ENCODE data around the gene CACNA1C. TPM values are rescaled to one million over a fixed set of nuclear protein-coding genes. Genes with fewer than 3 reads are reported as not detected.

CACNA1C gene
- total RNA-seq, 4 donors from 2014 or later: 1.4 to 3.7 (median 2.2) TPM

DNA sequence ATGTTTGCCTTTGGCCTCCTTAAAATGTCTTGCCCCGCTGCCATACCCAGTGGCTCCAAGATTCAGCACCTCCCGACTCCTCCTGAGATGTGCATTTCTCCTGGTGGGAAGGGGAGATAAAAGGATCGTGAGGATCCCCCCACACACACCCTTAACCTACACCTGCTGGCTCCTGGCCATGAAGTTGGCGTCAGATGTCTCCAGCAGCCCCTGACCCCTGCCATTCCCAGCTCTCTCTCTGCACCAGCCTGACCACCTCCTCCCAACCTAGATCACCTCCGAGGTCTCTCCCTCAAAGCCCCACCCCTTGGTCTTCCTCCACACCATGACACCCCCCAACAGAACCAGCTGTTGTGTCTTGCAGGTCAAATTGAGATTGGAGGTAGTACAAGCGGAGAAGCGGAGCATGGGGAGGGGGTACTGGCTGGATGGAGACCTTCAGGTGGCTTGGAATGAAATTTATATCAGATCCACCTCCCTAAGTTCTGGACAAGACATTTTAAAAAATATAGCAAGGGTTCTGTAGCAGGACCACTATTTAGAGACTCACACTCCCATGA, 590.9 kb downstream of the CACNA1C start:
- no peaks in the 10 kb centered on the region for H3K27me3 ChIP-seq
- no peak overlapping the region for H3K4me3 ChIP-seq
- H3K36me3 ChIP-seq: no peaks in the 10 kb centered on the region
- no peaks in the 10 kb centered on the region for H3K9me3 ChIP-seq
- no peak for DNase-seq (ENCODE audit: low spot score in 2 of 2)
- peaks cover 19% of the 10 kb centered on the region for H3K4me1 ChIP-seq
- 95% methylated on average over 7 of the region's 7 CpGs for WGBS
- TF ChIP-seq, protein P1, sequence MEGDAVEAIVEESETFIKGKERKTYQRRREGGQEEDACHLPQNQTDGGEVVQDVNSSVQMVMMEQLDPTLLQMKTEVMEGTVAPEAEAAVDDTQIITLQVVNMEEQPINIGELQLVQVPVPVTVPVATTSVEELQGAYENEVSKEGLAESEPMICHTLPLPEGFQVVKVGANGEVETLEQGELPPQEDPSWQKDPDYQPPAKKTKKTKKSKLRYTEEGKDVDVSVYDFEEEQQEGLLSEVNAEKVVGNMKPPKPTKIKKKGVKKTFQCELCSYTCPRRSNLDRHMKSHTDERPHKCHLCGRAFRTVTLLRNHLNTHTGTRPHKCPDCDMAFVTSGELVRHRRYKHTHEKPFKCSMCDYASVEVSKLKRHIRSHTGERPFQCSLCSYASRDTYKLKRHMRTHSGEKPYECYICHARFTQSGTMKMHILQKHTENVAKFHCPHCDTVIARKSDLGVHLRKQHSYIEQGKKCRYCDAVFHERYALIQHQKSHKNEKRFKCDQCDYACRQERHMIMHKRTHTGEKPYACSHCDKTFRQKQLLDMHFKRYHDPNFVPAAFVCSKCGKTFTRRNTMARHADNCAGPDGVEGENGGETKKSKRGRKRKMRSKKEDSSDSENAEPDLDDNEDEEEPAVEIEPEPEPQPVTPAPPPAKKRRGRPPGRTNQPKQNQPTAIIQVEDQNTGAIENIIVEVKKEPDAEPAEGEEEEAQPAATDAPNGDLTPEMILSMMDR (IDR thresholded peaks at IDR 0.05): no peak
- no peak for TF ChIP-seq POLR2A (IDR thresholded peaks at IDR 0.05)
- TF ChIP-seq EP300 (IDR thresholded peaks at IDR 0.05): no peak
- TF ChIP-seq POLR2AphosphoS5 (IDR thresholded peaks at IDR 0.05): no peak
- no peak overlapping the region for H3K27ac ChIP-seq

DNA sequence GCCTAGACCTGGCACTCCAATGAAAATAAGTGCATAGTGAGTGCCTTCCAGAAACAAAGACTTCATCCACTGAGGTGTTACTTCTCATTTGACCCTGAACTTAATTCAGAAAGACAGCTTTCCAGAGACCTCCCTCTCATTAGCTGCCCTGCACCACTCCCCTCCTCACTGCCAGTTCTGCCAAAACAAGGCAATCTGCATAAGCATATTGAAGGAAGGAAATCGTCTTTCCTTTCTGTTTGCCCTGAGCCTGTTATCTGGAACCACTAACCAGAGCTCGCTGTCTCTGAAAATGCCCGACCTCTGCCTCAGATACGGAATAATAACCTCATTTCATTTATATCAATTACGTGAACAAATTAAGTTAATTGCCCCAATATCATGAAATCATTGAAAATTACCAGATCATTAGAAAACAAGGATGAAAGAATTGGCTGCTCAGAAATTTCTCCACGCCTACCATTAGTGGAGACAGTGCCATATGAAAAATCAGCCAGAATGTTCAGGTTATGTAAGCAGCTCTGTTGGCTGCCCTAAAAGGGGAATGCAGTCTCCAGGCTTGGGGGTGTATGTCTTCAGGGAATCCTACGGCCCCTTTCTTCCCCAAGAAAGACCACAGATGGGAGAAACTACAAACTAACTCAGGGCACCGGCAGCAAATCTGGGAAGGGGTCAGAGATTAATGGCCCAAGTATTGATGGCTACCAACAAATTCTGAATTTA, 592.1 kb downstream of the CACNA1C start:
- Histone ChIP-seq H3K4me3 (no peak overlapping the region), H3K9me3 (no peaks in the 10 kb centered on the region), H3K27me3 (no peaks in the 10 kb centered on the region), H3K27ac (no peak overlapping the region), H3K4me1 (peaks cover 19% of the 10 kb centered on the region), H3K36me3 (no peaks in the 10 kb centered on the region)
- DNase-seq (ENCODE audit: low spot score in 2 of 2): no peak
- TF ChIP-seq POLR2A (IDR thresholded peaks at IDR 0.05): no peak
- TF ChIP-seq EP300 (IDR thresholded peaks at IDR 0.05): no peak
- no peak for TF ChIP-seq POLR2AphosphoS5 (IDR thresholded peaks at IDR 0.05)
- TF ChIP-seq, protein P1 (IDR thresholded peaks at IDR 0.05): no peak
- WGBS: 75% methylated on average over 8 of the region's 8 CpGs

DNA sequence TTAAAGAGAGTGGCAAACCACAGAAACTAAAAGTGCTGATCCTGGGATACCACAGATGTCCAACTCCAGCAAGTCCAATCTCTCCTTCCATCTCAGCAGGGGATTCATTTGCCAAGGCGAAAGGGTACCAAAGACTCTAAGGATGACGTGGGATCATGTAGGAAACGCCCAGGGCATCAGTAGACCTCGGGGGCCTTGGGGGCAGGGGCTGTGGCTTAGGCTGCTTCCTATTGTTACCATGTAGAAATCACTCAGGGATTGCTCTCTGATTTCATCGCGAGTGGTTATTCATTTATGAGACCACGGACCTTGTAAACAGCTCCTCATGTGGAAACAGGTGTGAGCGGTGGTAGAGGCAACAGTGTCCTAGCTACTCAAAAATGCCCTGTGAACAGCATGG, 592.7 kb downstream of the CACNA1C start:
- Histone ChIP-seq H3K4me1 (peaks cover 15% of the 10 kb centered on the region), H3K27ac (no peak overlapping the region), H3K9me3 (no peaks in the 10 kb centered on the region), H3K27me3 (no peaks in the 10 kb centered on the region), H3K4me3 (no peak overlapping the region), H3K36me3 (no peaks in the 10 kb centered on the region)
- 71% methylated on average over 8 of the region's 8 CpGs for WGBS
- no peak for DNase-seq (ENCODE audit: low spot score in 2 of 2)
- TF ChIP-seq, protein P1 (IDR thresholded peaks at IDR 0.05): no peak
- TF ChIP-seq EP300 (IDR thresholded peaks at IDR 0.05) (no peak), POLR2AphosphoS5 (IDR thresholded peaks at IDR 0.05) (no peak), POLR2A (IDR thresholded peaks at IDR 0.05) (no peak)

DNA sequence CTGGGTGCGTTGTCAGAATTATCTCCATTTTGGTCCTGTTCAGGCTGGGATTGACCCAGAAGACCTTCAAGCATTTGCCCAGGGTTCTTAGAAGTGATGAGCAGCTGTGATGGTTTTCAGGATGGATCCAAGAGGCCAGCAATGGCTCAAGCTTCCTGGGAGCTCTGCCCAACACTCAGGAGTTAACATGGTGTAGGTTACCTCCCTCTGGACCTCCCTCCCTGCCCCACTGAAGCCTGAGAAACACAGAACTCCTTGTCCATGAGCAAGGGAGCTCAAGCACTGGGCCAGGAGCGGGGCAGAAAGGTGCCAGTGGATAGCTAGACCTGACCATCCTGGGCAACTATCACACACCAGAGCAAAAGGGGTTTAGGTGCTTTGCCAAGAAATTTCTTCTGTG, 593.6 kb downstream of the CACNA1C start:
- no peak overlapping the region for H3K4me3 ChIP-seq
- H3K27ac ChIP-seq: no peak overlapping the region
- DNase-seq (ENCODE audit: low spot score in 2 of 2): no peak
- no peaks in the 10 kb centered on the region for H3K36me3 ChIP-seq
- no peak for TF ChIP-seq POLR2AphosphoS5 (IDR thresholded peaks at IDR 0.05)
- no peak for TF ChIP-seq EP300 (IDR thresholded peaks at IDR 0.05)
- TF ChIP-seq, protein P1 (IDR thresholded peaks at IDR 0.05): no peak
- no peak for TF ChIP-seq POLR2A (IDR thresholded peaks at IDR 0.05)
- H3K4me1 ChIP-seq: peaks cover 6% of the 10 kb centered on the region
- no peaks in the 10 kb centered on the region for H3K9me3 ChIP-seq
- WGBS: 90% methylated on average over 2 of the region's 2 CpGs
- no peaks in the 10 kb centered on the region for H3K27me3 ChIP-seq

DNA sequence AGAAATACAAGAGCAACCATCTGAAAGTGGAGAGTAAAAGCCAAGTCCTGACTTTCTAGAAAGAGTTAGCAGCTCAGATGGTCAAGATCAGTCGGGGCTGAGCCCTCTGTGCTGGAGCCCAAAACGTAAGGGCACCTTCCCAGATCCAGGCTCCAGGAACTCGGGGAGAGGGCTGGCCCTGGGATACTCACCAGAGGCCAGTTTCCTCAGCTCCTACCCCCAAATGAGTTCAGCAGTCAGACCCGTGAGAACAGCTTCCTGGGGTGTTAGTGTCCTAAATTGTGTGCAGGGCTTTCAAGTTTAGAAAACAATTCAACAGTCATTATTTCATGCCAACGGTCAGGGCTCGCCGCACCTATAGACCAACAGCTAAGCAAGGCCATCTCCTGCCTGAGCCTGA, 594.4 kb downstream of the CACNA1C start:
- TF ChIP-seq, protein P1 (IDR thresholded peaks at IDR 0.05): no peak
- no peak for TF ChIP-seq EP300 (IDR thresholded peaks at IDR 0.05)
- TF ChIP-seq POLR2AphosphoS5 (IDR thresholded peaks at IDR 0.05): no peak
- TF ChIP-seq POLR2A (IDR thresholded peaks at IDR 0.05): no peak
- H3K36me3 ChIP-seq: no peaks in the 10 kb centered on the region
- no peak overlapping the region for H3K4me3 ChIP-seq
- WGBS: 89% methylated on average over 7 of the region's 7 CpGs
- H3K27me3 ChIP-seq: no peaks in the 10 kb centered on the region
- H3K27ac ChIP-seq: no peak overlapping the region
- no peaks in the 10 kb centered on the region for H3K4me1 ChIP-seq
- DNase-seq (ENCODE audit: low spot score in 2 of 2): no peak
- H3K9me3 ChIP-seq: no peaks in the 10 kb centered on the region

All from suprapubic skin (tissue), 4 donors.